GM11168 (cell line): ENCODE data around the gene PEX10.
"Not testable (repeated sequence)": the region's sequence is repeated elsewhere in the genome, so short reads cannot be mapped to it uniquely, and the experiment has no call there.

ENCODE experiments used
- in situ Hi-C: fragments of 300-500 bp; cut with MboI; formaldehyde crosslinking; loops from one replicate; pipeline ENCODE4 v1.12.0; 2022; ENCODE audit warnings: low sequenced_read_pairs; ENCODE audit not compliant: unreplicated experiment

Gene PEX10

GRCh38 chr1:2444138-2444591 is 31.8 kb upstream of the PEX10 start:
- in situ Hi-C loops, result no loop called here

- in situ Hi-C loops, result no loop called here
Observed at GRCh38 chr1:2443277-2444137, 31.1 kb upstream of the PEX10 start.

- in situ Hi-C loops, result no loop called here
Observed at GRCh38 chr1:2442661-2443060, 30.3 kb upstream of the PEX10 start.

GRCh38 chr1:2441746-2442145 is 29.4 kb upstream of the PEX10 start:
- in situ Hi-C loops, result no loop called here

GRCh38 chr1:2440346-2440745 is 28.0 kb upstream of the PEX10 start:
- in situ Hi-C loops, result not testable (repeated sequence)

- in situ Hi-C loops, result no loop called here
Observed at GRCh38 chr1:2439369-2439768, 27.0 kb upstream of the PEX10 start.

- in situ Hi-C loops, result no loop called here
Observed at GRCh38 chr1:2438641-2439040, 26.3 kb upstream of the PEX10 start.

GRCh38 chr1:2438038-2438437 is 25.7 kb upstream of the PEX10 start:
- in situ Hi-C loops, result no loop called here

GRCh38 chr1:2437617-2438016 is 25.3 kb upstream of the PEX10 start:
- in situ Hi-C loops, result no loop called here

GRCh38 chr1:2436876-2437275 is 24.5 kb upstream of the PEX10 start:
- in situ Hi-C loops, result no loop called here

- in situ Hi-C loops, result no loop called here
Observed at GRCh38 chr1:2435746-2436355, 23.5 kb upstream of the PEX10 start.

- in situ Hi-C loops, result no loop called here
Observed at GRCh38 chr1:2435091-2435490, 22.7 kb upstream of the PEX10 start.

GRCh38 chr1:2433936-2434655 is 21.7 kb upstream of the PEX10 start:
- in situ Hi-C loops, result no loop called here

GRCh38 chr1:2433196-2433595 is 20.8 kb upstream of the PEX10 start:
- in situ Hi-C loops, result no loop called here

- in situ Hi-C loops, result no loop called here
Observed at GRCh38 chr1:2432441-2432844, 20.1 kb upstream of the PEX10 start.

- in situ Hi-C loops, result no loop called here
Observed at GRCh38 chr1:2431518-2431917, 19.2 kb upstream of the PEX10 start.

- in situ Hi-C loops, result no loop called here
Observed at GRCh38 chr1:2431103-2431502, 18.7 kb upstream of the PEX10 start.

- in situ Hi-C loops, result no loop called here
Observed at GRCh38 chr1:2430592-2430973, 18.2 kb upstream of the PEX10 start.

- in situ Hi-C loops, result loop anchor here (10.0 kb wide), 1 partner anchor 95 kb away; the partner anchor contains the start of gene PANK4
Observed at GRCh38 chr1:2429780-2430591, 17.6 kb upstream of the PEX10 start.

GRCh38 chr1:2428490-2428889 is 16.1 kb upstream of the PEX10 start:
- in situ Hi-C loops, result loop anchor here (10.0 kb wide), 1 partner anchor 96 kb away; the partner anchor contains the start of gene PANK4
